ENCODE measurements around the gene PSME3IP1.

The PSME3IP1 gene

GRCh38 chr16:57166951-57167350, 18.9 kb downstream of the PSME3IP1 start:
- DNase-seq = no peak

GRCh38 chr16:57166451-57166850, 19.4 kb downstream of the PSME3IP1 start:
- no peak for DNase-seq

GRCh38 chr16:57165938-57166337, 19.9 kb downstream of the PSME3IP1 start:
- DNase-seq = no peak

- DNase-seq = no peak
Observed at GRCh38 chr16:57165483-57165882, 20.4 kb downstream of the PSME3IP1 start.

- DNase-seq = no peak
Observed at GRCh38 chr16:57163842-57164241, 22.0 kb downstream of the PSME3IP1 start.

- no peak for DNase-seq
Observed at GRCh38 chr16:57159447-57159846, 26.4 kb downstream of the PSME3IP1 start.

GRCh38 chr16:57157533-57157932, 28.3 kb downstream of the PSME3IP1 start:
- DNase-seq = no peak

GRCh38 chr16:57156351-57156703, 29.5 kb downstream of the PSME3IP1 start:
- no peak for DNase-seq

GRCh38 chr16:57155702-57156350, 30.0 kb downstream of the PSME3IP1 start:
- DNase-seq = no peak

GRCh38 chr16:57153841-57154240, 32.0 kb downstream of the PSME3IP1 start:
- no peak for DNase-seq

- no peak for DNase-seq
Observed at GRCh38 chr16:57152096-57153093, 33.4 kb downstream of the PSME3IP1 start.

GRCh38 chr16:57151369-57151768, 34.5 kb downstream of the PSME3IP1 start:
- DNase-seq = no peak

GRCh38 chr16:57150682-57151330, 35.0 kb downstream of the PSME3IP1 start:
- DNase-seq = no peak

- no peak for DNase-seq
Observed at GRCh38 chr16:57149391-57149790, 36.4 kb downstream of the PSME3IP1 start.

GRCh38 chr16:57148481-57148880, 37.4 kb downstream of the PSME3IP1 start:
- DNase-seq = no peak

GRCh38 chr16:57147381-57148221, 38.2 kb downstream of the PSME3IP1 start:
- no peak for DNase-seq

- no peak for DNase-seq
Observed at GRCh38 chr16:57146735-57147134, 39.1 kb downstream of the PSME3IP1 start.

GRCh38 chr16:57146040-57146647, 39.7 kb downstream of the PSME3IP1 start:
- no peak for DNase-seq

- DNase-seq = no peak
Observed at GRCh38 chr16:57145046-57146021, 40.5 kb downstream of the PSME3IP1 start.

- no peak for DNase-seq
Observed at GRCh38 chr16:57144027-57144426, 41.8 kb downstream of the PSME3IP1 start.

All from NCI-H2171 (cell line).